SU-DHL-6 (cell line): ENCODE results near the gene APOC1.

Experiments
- H2AFZ ChIP-seq: fragments of 200-600 bp; sonication (generic); 2 replicates; pipeline ENCODE4 v1.6.1; 2014; ENCODE audit warnings: low read depth, mild to moderate bottlenecking, moderate library complexity, mixed read lengths, antibody characterized with exemption, low read length; ENCODE audit not compliant: severe bottlenecking
- H3F3A ChIP-seq: fragments of 200-600 bp; shearing (Covaris generic); 2 replicates; pipeline ENCODE4 v1.6.0; 2016; ENCODE audit warnings: antibody characterized with exemption, mild to moderate bottlenecking; ENCODE audit not compliant: insufficient read depth
- H3K27ac ChIP-seq: fragments of 200-600 bp; sonication (generic); 2 replicates; pipeline ENCODE4 v1.5.1; 2016; ENCODE audit warnings: low read depth, mild to moderate bottlenecking, low read length, moderate library complexity, mixed read lengths
- H3K27me3 ChIP-seq: fragments of 200-600 bp; sonication (generic), shearing (Covaris generic); 2 replicates; pipeline ENCODE4 v1.6.0; 2014; ENCODE audit warnings: mild to moderate bottlenecking, low read length
- H3K36me3 ChIP-seq: fragments of 200-600 bp; sonication (generic); 2 replicates; pipeline ENCODE4 v1.6.1; 2014; ENCODE audit warnings: mild to moderate bottlenecking, low read length, mixed read lengths
- H3K4me2 ChIP-seq: fragments of 300-600, 200-600 bp; shearing (Covaris generic), sonication (generic); 2 replicates; pipeline ENCODE4 v1.6.0; 2014; ENCODE audit warnings: low read length, low read depth, mild to moderate bottlenecking; ENCODE audit not compliant: poor library complexity, severe bottlenecking
- H3K4me3 ChIP-seq: fragments of 200-600 bp; sonication (generic); 2 replicates; pipeline ENCODE4 v1.5.1; 2014; ENCODE audit warnings: antibody characterized with exemption, low read length, mild to moderate bottlenecking, mixed read lengths; ENCODE audit not compliant: insufficient read depth, poor library complexity, severe bottlenecking
- H3K79me2 ChIP-seq: fragments of 200-600 bp; sonication (generic); 2 replicates; pipeline ENCODE4 v1.6.1; 2014; ENCODE audit warnings: mild to moderate bottlenecking, low read length, moderate library complexity; ENCODE audit not compliant: insufficient read depth
- H3K9ac ChIP-seq: fragments of 200-600 bp; sonication (generic); 2 replicates; pipeline ENCODE4 v1.7.0; 2014; ENCODE audit warnings: mild to moderate bottlenecking, low read length
- H3K9me2 ChIP-seq: fragments of 200-600 bp; sonication (generic); replicated peaks from 2 replicates; pipeline ENCODE4 v1.6.1; 2014; ENCODE audit warnings: low read length; ENCODE audit not compliant: insufficient read depth
- H3K9me3 ChIP-seq: fragments of 200-600 bp; sonication (generic); 2 replicates; pipeline ENCODE4 v1.6.1; 2014; ENCODE audit warnings: low read length, mixed read lengths; ENCODE audit not compliant: insufficient read depth
- H4K20me1 ChIP-seq: fragments of 200-600 bp; sonication (generic); 2 replicates; pipeline ENCODE4 v1.6.1; 2014; ENCODE audit warnings: low read depth, mild to moderate bottlenecking, antibody characterized with exemption, low read length, moderate library complexity, mixed read lengths
- CTCF ChIP-seq: fragments of 200-600 bp; sonication (generic); IDR thresholded peaks from one replicate; pipeline ENCODE4 v1.5.1; 2017; ENCODE audit warnings: antibody characterized with exemption, mild to moderate bottlenecking, low read length, moderate library complexity; ENCODE audit not compliant: insufficient read depth, poor library complexity, severe bottlenecking
- EZH2phosphoT487 ChIP-seq: fragments of 200-600 bp; sonication (generic), shearing (Covaris generic); conservative IDR thresholded peaks from 2 replicates; pipeline ENCODE4 v1.6.1; 2018; ENCODE audit warnings: mild to moderate bottlenecking, antibody characterized with exemption, low read length, moderate library complexity, mixed read lengths

APOC1 gene

GRCh38 chr19:44891016-44891882 lies 23.2 kb upstream of the APOC1 start, which contains the start of gene TOMM40:
Gene TOMM40, plus strand, starts transcription at chr19:44891254. Its CDS starts 162 bp downstream, at chr19:44891416.
- Histone ChIP-seq H3K9me3 (no peaks in the 10 kb centered on the region; the same call in 1 of the 2 replicates), H3K79me2 (peaks cover 24% of the 10 kb centered on the region), H3K9me2 (no peaks in the 10 kb centered on the region), H2AFZ (peak within 1 kb of the TSS; percentile 86), H3K4me2 (peak within 1 kb of the TSS; percentile 89), H3K36me3 (no peaks in the 10 kb centered on the region), H3F3A (peaks cover 6% of the 10 kb centered on the region), H3K27ac (peak within 1 kb of the TSS; percentile 82), H3K4me3 (peak within 1 kb of the TSS; percentile 65), H3K27me3 (no peaks in the 10 kb centered on the region), H4K20me1 (no peaks in the 10 kb centered on the region; the same call in 1 of the 2 replicates), H3K9ac (peak within 1 kb of the TSS; percentile 91)
- TF ChIP-seq EZH2phosphoT487 (no peak), CTCF (no peak)

DNA sequence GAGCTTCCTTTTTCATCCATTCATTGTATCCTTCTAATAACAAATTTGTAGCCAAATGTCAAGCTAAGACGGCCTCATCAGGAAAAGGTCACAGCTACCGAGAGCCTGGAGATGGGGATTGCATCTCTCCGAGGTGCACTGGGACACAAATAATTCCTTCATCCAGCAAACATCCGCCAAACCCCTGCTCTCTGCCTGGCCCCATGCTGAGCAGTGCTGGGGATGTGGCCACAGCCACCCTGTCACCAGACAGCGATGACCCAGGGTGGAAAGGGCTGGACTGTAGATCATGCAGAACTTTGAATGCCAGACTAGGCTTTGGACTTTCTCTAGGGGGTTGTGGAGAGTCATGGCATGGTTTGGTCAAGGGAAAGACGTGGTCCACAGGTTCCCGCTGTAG lies 21.5 kb upstream of the APOC1 start:
- H3K4me3 ChIP-seq, result no peak overlapping the region

GRCh38 chr19:44893332-44894051 lies 20.9 kb upstream of the APOC1 start:
- H3K4me2 ChIP-seq, result no peak overlapping the region
- no peaks in the 10 kb centered on the region for H3K27me3 ChIP-seq
- H4K20me1 ChIP-seq, result no peaks in the 10 kb centered on the region; the same call in 1 of the 2 replicates
- TF ChIP-seq CTCF, result no peak
- no peak for TF ChIP-seq EZH2phosphoT487
- no peak overlapping the region for H3K4me3 ChIP-seq
- no peak overlapping the region for H3K9ac ChIP-seq
- H3K79me2 ChIP-seq, result peaks cover 24% of the 10 kb centered on the region
- no peaks in the 10 kb centered on the region for H3K9me2 ChIP-seq
- H2AFZ ChIP-seq, result no peak overlapping the region
- peaks cover 6% of the 10 kb centered on the region for H3F3A ChIP-seq
- H3K36me3 ChIP-seq, result no peaks in the 10 kb centered on the region
- H3K27ac ChIP-seq, result no peak overlapping the region
- H3K9me3 ChIP-seq, result no peaks in the 10 kb centered on the region; the same call in 1 of the 2 replicates

More for the DNA sequence above, 21.5 kb upstream of the APOC1 start:
- Histone ChIP-seq H3K9me3 (no peaks in the 10 kb centered on the region; the same call in 1 of the 2 replicates), H3K9me2 (no peaks in the 10 kb centered on the region), H3K36me3 (no peaks in the 10 kb centered on the region), H3K27me3 (no peaks in the 10 kb centered on the region), H2AFZ (no peak overlapping the region), H4K20me1 (no peaks in the 10 kb centered on the region; the same call in 1 of the 2 replicates), H3K79me2 (peaks cover 24% of the 10 kb centered on the region), H3K4me2 (no peak overlapping the region), H3K27ac (no peak overlapping the region), H3K9ac (no peak overlapping the region), H3F3A (peaks cover 6% of the 10 kb centered on the region)
- TF ChIP-seq CTCF (no peak), EZH2phosphoT487 (no peak)
